Progenitor cell of endocrine pancreas (in vitro differentiated cells): ENCODE data around the gene SAP130. TPM values are rescaled to one million over a fixed set of nuclear protein-coding genes. Genes with fewer than 3 reads are reported as not detected.

Experiments used
- DNase-seq: peaks from one replicate; pipeline ENCODE4 v3.0.0; 2021; ENCODE audit warnings: low spot score; ENCODE audit not compliant: unreplicated experiment
- H3K27ac Mint-ChIP-seq: 2 replicates; pipeline ENCODE4 v1.8.0; 2021; ENCODE audit warnings: mild to moderate bottlenecking, moderate library complexity, mixed read lengths
- H3K27me3 Mint-ChIP-seq: 2 replicates; pipeline ENCODE4 v1.8.0; 2021; ENCODE audit warnings: mixed read lengths
- H3K36me3 Mint-ChIP-seq: 2 replicates; pipeline ENCODE4 v1.8.0; 2022; ENCODE audit warnings: mixed read lengths; ENCODE audit not compliant: insufficient read depth
- H3K4me1 Mint-ChIP-seq: 2 replicates; pipeline ENCODE4 v1.8.0; 2021; ENCODE audit warnings: low read depth, mixed read lengths
- H3K4me3 Mint-ChIP-seq: 2 replicates; pipeline ENCODE4 v1.8.0; 2021; ENCODE audit warnings: low read depth, mild to moderate bottlenecking, moderate library complexity, mixed read lengths
- H3K9me3 Mint-ChIP-seq: 2 replicates; pipeline ENCODE4 v1.8.0; 2021; ENCODE audit warnings: low read depth, mixed read lengths
- total RNA-seq: library from RNA; stranded (reverse); gene quantifications from 2 replicates; pipeline ENCODE4 v1.2.1, GENCODE V29; 2021
- TF ChIP-seq, protein P1 (sequence below): fragments of 200-600 bp; sonication (generic); IDR thresholded peaks from one replicate; pipeline ENCODE4 v1.5.0; 2021; ENCODE audit warnings: antibody characterized with exemption, mild to moderate bottlenecking; ENCODE audit not compliant: unreplicated experiment

Gene SAP130
- total RNA-seq, 1 donor from 2014 or later, result 45.3 TPM

DNA sequence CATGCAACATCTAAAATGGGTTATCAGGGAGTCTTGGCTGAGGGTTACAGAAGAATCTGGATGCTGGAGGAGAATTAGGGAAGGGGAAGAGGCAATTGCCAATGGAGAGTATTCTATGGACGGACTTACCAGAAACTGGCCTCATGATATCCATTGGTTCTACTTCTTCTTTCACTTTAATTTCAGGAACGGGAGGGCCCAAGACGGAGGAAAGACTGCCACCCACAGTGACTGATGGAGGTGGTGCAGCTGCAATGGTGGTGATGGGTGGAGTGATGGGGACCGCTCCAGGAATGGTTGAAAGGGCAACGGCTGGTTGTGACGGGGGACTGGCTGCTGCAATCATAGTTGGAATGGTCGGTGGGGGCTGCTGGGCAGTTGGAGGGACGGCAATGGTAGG is 73.0 kb downstream of the SAP130 start:
- H3K4me1 Mint-ChIP-seq, result no peaks in the 10 kb centered on the region
- H3K27ac Mint-ChIP-seq, result no peak overlapping the region
- no peaks in the 10 kb centered on the region for H3K27me3 Mint-ChIP-seq
- H3K36me3 Mint-ChIP-seq, result peaks cover 16% of the 10 kb centered on the region
- no peak overlapping the region for H3K4me3 Mint-ChIP-seq
- TF ChIP-seq, protein P1, sequence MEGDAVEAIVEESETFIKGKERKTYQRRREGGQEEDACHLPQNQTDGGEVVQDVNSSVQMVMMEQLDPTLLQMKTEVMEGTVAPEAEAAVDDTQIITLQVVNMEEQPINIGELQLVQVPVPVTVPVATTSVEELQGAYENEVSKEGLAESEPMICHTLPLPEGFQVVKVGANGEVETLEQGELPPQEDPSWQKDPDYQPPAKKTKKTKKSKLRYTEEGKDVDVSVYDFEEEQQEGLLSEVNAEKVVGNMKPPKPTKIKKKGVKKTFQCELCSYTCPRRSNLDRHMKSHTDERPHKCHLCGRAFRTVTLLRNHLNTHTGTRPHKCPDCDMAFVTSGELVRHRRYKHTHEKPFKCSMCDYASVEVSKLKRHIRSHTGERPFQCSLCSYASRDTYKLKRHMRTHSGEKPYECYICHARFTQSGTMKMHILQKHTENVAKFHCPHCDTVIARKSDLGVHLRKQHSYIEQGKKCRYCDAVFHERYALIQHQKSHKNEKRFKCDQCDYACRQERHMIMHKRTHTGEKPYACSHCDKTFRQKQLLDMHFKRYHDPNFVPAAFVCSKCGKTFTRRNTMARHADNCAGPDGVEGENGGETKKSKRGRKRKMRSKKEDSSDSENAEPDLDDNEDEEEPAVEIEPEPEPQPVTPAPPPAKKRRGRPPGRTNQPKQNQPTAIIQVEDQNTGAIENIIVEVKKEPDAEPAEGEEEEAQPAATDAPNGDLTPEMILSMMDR, result no peak
- DNase-seq, result no peak
- no peaks in the 10 kb centered on the region for H3K9me3 Mint-ChIP-seq

DNA sequence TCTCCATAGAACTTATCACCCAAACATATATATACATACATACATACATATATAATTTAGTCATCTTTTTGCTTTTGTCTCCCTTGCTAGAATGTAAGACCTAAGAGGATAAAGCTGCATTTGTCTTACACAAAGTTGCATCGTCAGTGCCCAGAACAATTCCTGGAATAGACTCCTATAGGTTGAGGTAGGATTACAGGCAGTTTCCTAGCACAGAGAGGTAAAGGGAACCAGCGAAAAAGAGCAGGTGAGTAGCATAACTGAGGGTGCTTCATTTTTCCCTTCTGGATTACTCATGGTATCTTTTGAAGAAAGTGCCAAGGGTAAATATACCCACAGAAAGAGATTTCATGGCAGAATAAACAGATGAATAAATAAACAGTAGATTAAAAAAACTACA is 74.0 kb downstream of the SAP130 start:
- Mint-ChIP-seq H3K4me1 (no peaks in the 10 kb centered on the region), H3K27me3 (no peaks in the 10 kb centered on the region), H3K36me3 (peaks cover 21% of the 10 kb centered on the region), H3K27ac (no peak overlapping the region), H3K4me3 (no peak overlapping the region), H3K9me3 (no peaks in the 10 kb centered on the region)
- no peak for DNase-seq
- TF ChIP-seq, protein P1, result no peak

DNA sequence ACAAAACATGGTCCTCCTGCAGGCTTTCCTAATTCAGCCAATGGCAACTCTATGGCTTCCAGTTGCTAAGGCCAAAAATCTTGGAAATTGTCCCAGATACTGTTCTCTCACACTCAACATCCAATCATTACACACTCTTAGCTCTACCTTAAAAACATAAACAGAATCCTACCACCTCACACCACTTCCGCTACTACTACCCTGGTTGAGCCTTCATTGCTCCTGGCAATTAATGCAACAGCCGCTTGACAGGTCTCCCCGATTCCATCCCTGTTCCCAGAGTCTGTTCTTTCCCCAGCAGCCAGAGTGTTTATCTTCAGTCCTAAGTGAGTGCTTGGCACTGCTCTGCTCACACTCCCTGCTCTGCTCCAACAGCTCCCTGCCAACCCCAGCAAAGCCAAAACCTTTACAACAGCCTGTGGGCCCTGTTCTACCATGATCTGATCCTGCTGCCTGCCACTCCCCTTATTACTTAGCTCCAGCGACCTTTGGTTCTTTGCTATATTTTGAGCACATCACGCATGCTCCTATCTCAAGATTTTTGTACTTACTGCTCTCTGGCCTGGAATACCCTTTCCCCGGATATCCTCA is 74.6 kb downstream of the SAP130 start:
- no peaks in the 10 kb centered on the region for H3K4me1 Mint-ChIP-seq
- no peak for DNase-seq
- H3K27me3 Mint-ChIP-seq, result no peaks in the 10 kb centered on the region
- H3K27ac Mint-ChIP-seq, result no peak overlapping the region
- H3K36me3 Mint-ChIP-seq, result peaks cover 21% of the 10 kb centered on the region
- no peak overlapping the region for H3K4me3 Mint-ChIP-seq
- no peaks in the 10 kb centered on the region for H3K9me3 Mint-ChIP-seq
- TF ChIP-seq, protein P1, result no peak

DNA sequence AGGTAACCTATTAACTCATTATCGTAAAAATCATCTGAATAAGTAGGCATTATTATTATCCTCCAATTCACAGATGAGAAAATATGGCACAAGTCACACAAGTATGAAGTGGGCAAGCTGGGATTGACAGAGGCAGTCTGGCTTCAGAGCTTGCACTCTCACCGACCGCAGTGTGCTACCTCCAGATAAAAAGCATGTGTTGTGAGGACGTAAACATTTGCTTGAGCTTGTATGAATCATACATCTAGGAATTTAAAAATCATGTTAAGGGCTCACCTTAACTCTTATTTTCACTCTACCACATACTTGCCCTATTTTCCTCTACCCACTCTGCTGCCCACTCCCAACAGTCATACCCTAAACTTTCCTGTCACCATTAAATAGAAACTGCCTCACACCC is 76.8 kb downstream of the SAP130 start:
- TF ChIP-seq, protein P1, result no peak
- Mint-ChIP-seq H3K27me3 (no peaks in the 10 kb centered on the region), H3K9me3 (no peaks in the 10 kb centered on the region), H3K4me1 (no peaks in the 10 kb centered on the region), H3K4me3 (no peak overlapping the region), H3K36me3 (peaks cover 22% of the 10 kb centered on the region), H3K27ac (no peak overlapping the region)
- no peak for DNase-seq

DNA sequence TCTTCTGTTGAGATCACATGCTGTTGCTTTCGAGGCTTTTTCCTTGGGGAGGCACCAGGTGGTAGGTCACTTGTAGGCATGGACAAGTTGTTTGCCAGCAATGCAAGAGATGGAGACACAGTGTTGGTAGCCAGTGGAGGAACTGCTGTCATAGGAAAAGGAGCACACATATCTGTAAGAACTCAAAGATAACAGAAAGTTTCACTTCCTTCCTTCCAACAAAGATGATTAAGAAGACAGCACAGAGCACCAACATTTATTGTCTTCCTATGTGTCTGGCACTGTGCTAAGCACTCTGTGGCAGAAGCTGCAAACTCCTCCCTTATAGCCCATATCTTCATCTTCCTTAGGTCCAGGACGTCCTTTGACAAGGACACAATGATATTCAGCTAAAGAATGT is 77.6 kb downstream of the SAP130 start:
- H3K4me1 Mint-ChIP-seq, result no peaks in the 10 kb centered on the region
- H3K9me3 Mint-ChIP-seq, result no peaks in the 10 kb centered on the region
- H3K27ac Mint-ChIP-seq, result no peak overlapping the region
- H3K4me3 Mint-ChIP-seq, result no peak overlapping the region
- TF ChIP-seq, protein P1, result no peak
- no peak for DNase-seq
- peaks cover 26% of the 10 kb centered on the region for H3K36me3 Mint-ChIP-seq
- no peaks in the 10 kb centered on the region for H3K27me3 Mint-ChIP-seq
